Fibroblast of the conjunctiva (primary cell): ENCODE data around the gene ZSCAN22.
A peak's percentile ranks its signal among the peaks of the same experiment; 100 is the strongest.

Source experiments
- DNase-seq: peaks from one replicate; pipeline ENCODE4 v3.0.0-alpha.2; 2010; ENCODE audit warnings: low read depth

The ZSCAN22 gene

GRCh38 chr19:58351990-58352755, 25.4 kb downstream of the ZSCAN22 start:
- no peak for DNase-seq

- no peak for DNase-seq
These were observed 26.2 kb downstream of the ZSCAN22 start, which contains the start of gene A1BG for GRCh38 chr19:58352760-58353671. Gene A1BG (minus strand): TSS chr19:58353492. CDS start chr19:58353437, 55 bp downstream.

- no peak for DNase-seq
These were observed 27.1 kb downstream of the ZSCAN22 start for GRCh38 chr19:58353717-58354477.

GRCh38 chr19:58354478-58355030, 27.8 kb downstream of the ZSCAN22 start:
- DNase-seq: no peak

- no peak for DNase-seq
These were observed 28.5 kb downstream of the ZSCAN22 start for GRCh38 chr19:58355215-58355796.

GRCh38 chr19:58355908-58356765, 29.3 kb downstream of the ZSCAN22 start:
- DNase-seq: no peak

GRCh38 chr19:58356766-58357480, 30.1 kb downstream of the ZSCAN22 start:
- DNase-seq: no peak

- DNase-seq: no peak
These were observed 30.8 kb downstream of the ZSCAN22 start for GRCh38 chr19:58357481-58358145.

GRCh38 chr19:58361900-58362271, 35.1 kb downstream of the ZSCAN22 start:
- peak; percentile 26 for DNase-seq

GRCh38 chr19:58362272-58362994, 35.6 kb downstream of the ZSCAN22 start, which contains the start of gene ZNF497:
Gene ZNF497 (minus strand): TSS chr19:58362751. CDS start chr19:58357635, 5,116 bp downstream.
- DNase-seq: peak; percentile 94

GRCh38 chr19:58364146-58364545, 37.4 kb downstream of the ZSCAN22 start:
- DNase-seq: no peak

- DNase-seq: no peak
These were observed 40.0 kb downstream of the ZSCAN22 start for GRCh38 chr19:58366585-58367430.

GRCh38 chr19:58367698-58368454, 41.1 kb downstream of the ZSCAN22 start:
- DNase-seq: no peak

GRCh38 chr19:58368561-58369360, 42.0 kb downstream of the ZSCAN22 start:
- no peak for DNase-seq

- DNase-seq: no peak
These were observed 45.7 kb downstream of the ZSCAN22 start for GRCh38 chr19:58372311-58373133.
